Measurements from ENCODE around the gene NDEL1. TPM values are rescaled to one million over a fixed set of nuclear protein-coding genes. Genes with fewer than 3 reads are reported as not detected.

NDEL1 gene
- total RNA-seq, 1 donor from 2014 or later, result 34.1 TPM

- Mint-ChIP-seq H3K36me3 (ENCODE audit: low read depth) (peaks cover 57% of the 10 kb centered on the region), H3K27ac (ENCODE audit: unreplicated experiment) (no peak overlapping the region), H3K4me3 (no peak overlapping the region)
These were observed 51.5 kb downstream of the NDEL1 start for GRCh38 chr17:8487130-8487645.

GRCh38 chr17:8487743-8488142, 52.1 kb downstream of the NDEL1 start:
- Mint-ChIP-seq H3K36me3 (ENCODE audit: low read depth) (peaks cover 57% of the 10 kb centered on the region), H3K9me3 (peaks cover 6% of the 10 kb centered on the region), H3K4me1 (no peaks in the 10 kb centered on the region), H3K27ac (ENCODE audit: unreplicated experiment) (no peak overlapping the region), H3K27me3 (ENCODE audit: low read depth) (no peaks in the 10 kb centered on the region), H3K4me3 (no peak overlapping the region)
- no peak for TF ChIP-seq CTCF (conservative IDR thresholded peaks at IDR 0.05)
- no peak for DNase-seq (ENCODE audit: low read depth, low spot score)

More at GRCh38 chr17:8487130-8487645, 51.5 kb downstream of the NDEL1 start:
- DNase-seq (ENCODE audit: low read depth, low spot score), result no peak
- Mint-ChIP-seq H3K4me1 (no peaks in the 10 kb centered on the region), H3K9me3 (peaks cover 6% of the 10 kb centered on the region), H3K27me3 (ENCODE audit: low read depth) (no peaks in the 10 kb centered on the region)
- no peak for TF ChIP-seq CTCF (conservative IDR thresholded peaks at IDR 0.05)

- DNase-seq (ENCODE audit: low read depth, low spot score), result no peak
- no peak for TF ChIP-seq CTCF (conservative IDR thresholded peaks at IDR 0.05)
- Mint-ChIP-seq H3K27me3 (ENCODE audit: low read depth) (no peaks in the 10 kb centered on the region), H3K9me3 (peaks cover 6% of the 10 kb centered on the region), H3K36me3 (ENCODE audit: low read depth) (peaks cover 52% of the 10 kb centered on the region), H3K27ac (ENCODE audit: unreplicated experiment) (no peak overlapping the region), H3K4me1 (no peaks in the 10 kb centered on the region), H3K4me3 (no peak overlapping the region)
These were observed 52.8 kb downstream of the NDEL1 start for GRCh38 chr17:8488491-8488890.

- TF ChIP-seq CTCF (conservative IDR thresholded peaks at IDR 0.05), result no peak
- H3K4me1 Mint-ChIP-seq, result no peaks in the 10 kb centered on the region
- H3K27ac Mint-ChIP-seq (ENCODE audit: unreplicated experiment), result peak overlapping the region; percentile 88
- H3K36me3 Mint-ChIP-seq (ENCODE audit: low read depth), result peaks cover 49% of the 10 kb centered on the region
- peaks cover 6% of the 10 kb centered on the region for H3K9me3 Mint-ChIP-seq
- no peak for DNase-seq (ENCODE audit: low read depth, low spot score)
- no peaks in the 10 kb centered on the region for H3K27me3 Mint-ChIP-seq (ENCODE audit: low read depth)
- H3K4me3 Mint-ChIP-seq, result no peak overlapping the region
These were observed 53.2 kb downstream of the NDEL1 start for GRCh38 chr17:8488901-8489300.

GRCh38 chr17:8489841-8490240, 54.2 kb downstream of the NDEL1 start:
- H3K4me3 Mint-ChIP-seq, result no peak overlapping the region
- H3K36me3 Mint-ChIP-seq (ENCODE audit: low read depth), result peaks cover 48% of the 10 kb centered on the region
- no peak overlapping the region for H3K27ac Mint-ChIP-seq (ENCODE audit: unreplicated experiment)

More at GRCh38 chr17:8489841-8490240, 54.2 kb downstream of the NDEL1 start:
- TF ChIP-seq CTCF (conservative IDR thresholded peaks at IDR 0.05), result no peak
- Mint-ChIP-seq H3K27me3 (ENCODE audit: low read depth) (no peaks in the 10 kb centered on the region), H3K9me3 (peaks cover 2% of the 10 kb centered on the region), H3K4me1 (no peaks in the 10 kb centered on the region)
- DNase-seq (ENCODE audit: low read depth, low spot score), result no peak

Measured in neural crest cell (in vitro differentiated cells).